DMS53 (cell line): ENCODE measurements around the gene ERBB4.

Experiments
- DNase-seq: peaks from one replicate; lab custom pipeline; 2025; lab: John Stamatoyannopoulos, UW

ERBB4 gene

DNA sequence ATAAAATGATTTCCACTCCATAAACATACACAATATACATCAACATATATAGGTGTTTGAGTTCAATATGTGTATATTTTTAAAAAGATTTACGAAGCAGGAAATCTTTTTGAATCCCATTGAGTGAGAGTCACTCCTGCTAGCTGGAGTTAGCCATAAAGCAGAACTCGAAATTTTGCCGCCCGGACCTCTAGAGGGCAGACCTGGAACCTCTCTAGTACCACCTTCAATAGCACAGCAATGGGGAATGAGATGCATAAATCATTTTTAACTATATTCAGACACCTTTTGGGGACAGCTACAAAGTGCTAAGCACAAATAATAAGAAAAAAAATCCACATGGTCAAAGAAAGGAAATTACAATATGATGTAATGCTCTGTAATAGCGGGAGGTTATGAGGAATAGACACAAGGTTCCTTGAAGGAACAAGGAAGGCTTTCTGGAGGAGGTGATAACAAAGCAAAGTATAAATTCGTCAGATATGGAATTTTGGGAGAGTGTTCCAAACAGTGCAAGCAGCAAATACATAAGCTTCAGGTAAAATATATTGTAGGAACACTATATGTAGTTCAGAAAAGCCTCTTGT is 533.4 kb downstream of the ERBB4 start:
- peak; percentile 70 for DNase-seq

- DNase-seq: no peak
These were observed 537.3 kb downstream of the ERBB4 start for GRCh38 chr2:212001325-212001724.

GRCh38 chr2:211996857-211997256 is 541.7 kb downstream of the ERBB4 start:
- DNase-seq: no peak

DNA sequence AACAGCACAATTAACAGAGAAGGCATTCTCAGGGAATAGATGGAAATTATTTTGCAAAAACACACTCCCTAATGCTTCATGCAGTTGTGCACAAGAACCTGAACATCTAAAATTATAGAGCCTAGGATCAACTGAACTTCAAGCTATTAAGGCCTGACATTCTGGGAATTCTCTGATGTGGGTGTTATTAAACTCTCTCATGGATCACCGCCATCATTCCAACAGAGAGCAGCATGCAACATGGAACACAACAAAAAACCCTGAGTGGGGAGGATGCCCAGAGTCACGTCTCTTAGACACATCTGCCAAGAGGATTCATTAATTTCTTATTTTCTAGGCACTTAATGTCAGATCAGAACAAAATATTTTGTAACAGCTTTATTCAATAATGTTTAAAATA is 543.8 kb downstream of the ERBB4 start:
- no peak for DNase-seq

GRCh38 chr2:211990335-211990734 is 548.3 kb downstream of the ERBB4 start:
- no peak for DNase-seq

- DNase-seq: no peak
These were observed 552.3 kb downstream of the ERBB4 start for GRCh38 chr2:211986313-211986712.

DNA sequence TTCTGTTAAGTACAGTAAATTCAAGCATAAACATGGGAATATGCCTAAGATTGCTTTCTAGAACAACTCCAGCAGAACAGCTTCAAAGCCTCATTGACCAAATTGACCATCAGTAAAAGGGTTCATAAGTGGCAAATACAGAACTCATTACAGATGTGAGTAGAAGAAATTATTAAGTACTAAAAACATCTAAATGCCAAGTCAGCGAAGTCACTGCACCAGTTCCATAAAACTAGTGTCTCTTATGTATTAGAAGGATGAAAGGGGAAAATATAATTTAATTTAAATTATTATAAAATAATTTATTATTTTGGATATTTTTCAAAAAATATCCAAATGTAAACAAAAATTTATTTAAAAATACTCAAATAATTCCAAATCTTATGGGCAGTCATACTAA is 553.2 kb downstream of the ERBB4 start:
- DNase-seq: no peak

- DNase-seq: no peak
These were observed 556.4 kb downstream of the ERBB4 start for GRCh38 chr2:211982162-211982561.

DNA sequence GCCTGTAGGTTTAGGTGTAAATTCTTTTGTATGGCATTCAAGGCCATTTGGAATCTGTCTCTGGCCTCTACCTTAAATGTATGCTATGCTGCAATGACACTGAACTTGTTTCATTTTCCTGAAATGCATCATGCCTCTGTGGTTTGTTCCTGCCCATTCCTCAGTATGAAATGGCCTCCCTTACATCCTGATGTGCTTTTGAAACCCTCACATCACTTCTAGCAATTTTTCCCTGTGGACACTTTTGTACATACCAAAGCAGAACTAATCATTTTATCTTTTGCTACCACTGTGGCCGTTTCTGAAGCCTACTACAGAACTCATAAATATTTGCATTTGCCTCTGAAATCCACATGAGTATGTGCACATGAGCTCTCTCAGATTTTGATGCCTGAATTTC is 557.2 kb downstream of the ERBB4 start:
- DNase-seq: no peak

- no peak for DNase-seq
These were observed 562.5 kb downstream of the ERBB4 start for GRCh38 chr2:211976076-211976475.

- DNase-seq: no peak
These were observed 571.4 kb downstream of the ERBB4 start for GRCh38 chr2:211967234-211967633.

DNA sequence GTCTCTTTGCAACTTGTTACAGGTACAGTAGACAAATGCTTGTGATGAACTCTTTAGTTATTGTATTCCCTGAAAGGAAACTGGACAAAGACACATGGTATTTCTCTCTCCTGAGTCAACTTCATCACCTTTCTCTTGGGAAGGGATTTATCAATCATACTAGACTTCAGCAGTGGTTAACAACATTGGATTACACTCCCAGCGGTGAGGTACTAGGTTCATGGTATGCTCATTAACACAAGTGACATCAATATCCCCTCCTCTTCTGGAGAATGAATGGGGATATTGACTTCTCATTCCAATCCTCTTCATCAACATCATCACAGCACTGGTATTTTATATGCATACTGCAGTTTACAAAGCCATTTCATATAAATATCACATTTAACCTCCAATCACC is 574.6 kb downstream of the ERBB4 start:
- DNase-seq: no peak

- DNase-seq: peak; percentile 37
These were observed 580.8 kb downstream of the ERBB4 start for GRCh38 chr2:211957799-211958198.

- DNase-seq: no peak
These were observed 583.0 kb downstream of the ERBB4 start for GRCh38 chr2:211955648-211956047.

- DNase-seq: no peak
These were observed 589.7 kb downstream of the ERBB4 start for GRCh38 chr2:211948932-211949331.

DNA sequence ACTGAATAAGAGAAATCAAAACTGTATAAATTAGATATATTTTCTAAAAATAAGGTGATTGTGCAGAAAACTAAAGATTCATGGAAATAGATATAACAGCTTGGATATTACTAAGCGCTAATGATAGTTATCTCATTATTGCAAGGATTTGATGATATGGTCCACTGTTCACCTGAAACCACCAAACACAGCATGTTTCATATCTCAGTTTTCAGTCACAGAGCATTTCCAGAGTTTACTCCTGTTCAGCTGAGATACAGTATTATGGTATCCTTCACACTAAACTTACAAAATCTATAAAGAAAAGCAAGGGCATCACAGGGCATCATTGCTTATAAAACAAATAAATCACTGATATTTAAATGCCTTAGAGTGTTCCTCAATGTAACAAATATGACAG is 591.6 kb downstream of the ERBB4 start:
- no peak for DNase-seq

- DNase-seq: no peak
These were observed 594.0 kb downstream of the ERBB4 start for GRCh38 chr2:211944572-211944971.

GRCh38 chr2:211942153-211942552 is 596.4 kb downstream of the ERBB4 start:
- DNase-seq: no peak

- no peak for DNase-seq
These were observed 597.3 kb downstream of the ERBB4 start for GRCh38 chr2:211941216-211941747.

- no peak for DNase-seq
These were observed 599.4 kb downstream of the ERBB4 start for GRCh38 chr2:211939177-211939576.

- DNase-seq: no peak
These were observed 603.8 kb downstream of the ERBB4 start for GRCh38 chr2:211934811-211935210.

DNA sequence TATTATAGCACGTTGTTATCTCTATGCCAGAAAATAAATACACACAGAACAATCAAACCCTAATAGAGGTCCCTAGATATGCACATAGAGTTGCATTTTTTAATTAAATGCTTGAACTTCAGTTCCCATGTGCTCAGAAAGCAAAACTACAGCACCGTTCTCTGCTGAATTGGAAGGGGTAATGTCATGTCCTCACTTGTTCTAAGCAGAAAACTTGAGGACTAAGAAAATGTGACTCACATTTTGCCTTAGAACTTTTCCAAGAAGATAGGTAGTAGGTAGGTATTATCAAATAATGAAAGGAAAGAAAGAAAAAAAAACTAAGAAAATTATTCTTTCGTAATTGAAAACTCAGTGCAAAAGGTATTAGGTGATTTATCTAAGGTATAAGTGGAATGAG is 607.3 kb downstream of the ERBB4 start:
- no peak for DNase-seq

DNA sequence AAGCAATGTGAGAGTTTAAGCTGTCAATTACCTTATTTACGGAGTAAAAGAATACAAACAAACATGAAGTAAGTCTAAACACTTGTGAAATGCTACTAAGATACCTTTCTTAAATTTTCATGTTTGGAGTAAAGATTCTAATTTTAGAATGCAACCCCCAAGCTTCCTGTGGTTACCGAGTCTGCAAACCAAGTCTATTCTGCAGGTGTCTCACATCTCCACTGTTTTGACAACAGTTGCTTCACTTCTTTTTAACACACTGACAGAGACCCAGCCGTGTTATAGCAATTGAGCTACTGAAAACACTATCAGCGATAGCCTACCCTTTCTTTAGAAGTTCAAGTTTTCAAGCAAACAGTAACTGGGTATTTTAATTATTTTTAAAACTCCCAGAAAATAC is 608.3 kb downstream of the ERBB4 start:
- DNase-seq: peak; percentile 75

DNA sequence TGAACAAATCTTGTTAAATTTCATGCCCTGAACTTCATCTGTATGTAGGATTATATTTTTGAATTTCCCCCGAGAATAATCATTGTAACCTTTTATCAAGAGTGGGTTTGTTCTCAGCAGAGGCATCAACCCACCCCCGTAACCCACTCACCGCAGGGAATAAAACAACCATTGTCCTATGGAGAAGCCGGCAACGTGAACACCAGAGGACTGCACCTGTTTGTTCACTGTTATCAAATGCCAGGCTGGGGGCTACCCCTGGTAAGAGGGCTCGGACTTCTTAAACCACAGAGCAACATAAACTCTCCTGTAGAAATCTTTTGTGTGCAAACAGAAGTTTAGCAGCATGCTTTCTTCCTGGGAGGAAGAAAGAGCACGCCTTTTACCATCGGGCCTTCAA is 610.4 kb downstream of the ERBB4 start:
- peak; percentile 47 for DNase-seq
